Body of pancreas (tissue), 4 donors: ENCODE measurements around the gene MYRIP. TPM values are rescaled to one million over a fixed set of nuclear protein-coding genes. Genes with fewer than 3 reads are reported as not detected.

Source experiments
- ATAC-seq: fragments of 150-250 bp; one replicate; pipeline ENCODE4 v1.9.1; 2016
- DNase-seq, 4 donors: peaks; one replicate each; pipeline ENCODE4 v3.0.0-alpha.2; 2019
- H3K27ac ChIP-seq, 4 donors: fragments of 200-600 bp; sonication (generic); 1 replicate in 3 of 4; 2 replicates in 1 of 4; pipeline versions ENCODE4 v1.5.1 to v1.6.1; 2016 to 2019; ENCODE audit warnings: mild to moderate bottlenecking in 1 of 4, mixed read lengths in 1 of 4, moderate library complexity in 1 of 4
- H3K27me3 ChIP-seq, 2 donors: fragments of 200-600 bp; sonication (generic); one replicate each; pipeline ENCODE4 v1.6.0; 2016; ENCODE audit warnings: mild to moderate bottlenecking in 1 of 2
- H3K36me3 ChIP-seq, 2 donors: fragments of 200-600 bp; sonication (generic); replicated peaks in 1 of 2; 2 replicates each; pipeline ENCODE4 v1.5.1; 2016; ENCODE audit warnings: low read depth in 2 of 2; ENCODE audit not compliant: insufficient read depth in 1 of 2
- H3K4me1 ChIP-seq: fragments of 200-600 bp; sonication (generic); one replicate; pipeline ENCODE4 v1.6.0; 2016
- H3K4me3 ChIP-seq, 2 donors: fragments of 200-600 bp; sonication (generic); 1 replicate in 1 of 2; 2 replicates in 1 of 2; pipeline ENCODE4 v1.5.1; 2016 to 2019
- H3K9me3 ChIP-seq, 3 donors: fragments of 200-600 bp; sonication (generic); 1 replicate in 2 of 3; 2 replicates in 1 of 3; pipeline ENCODE4 v1.5.1; 2016
- POLR2A ChIP-seq, 3 donors: fragments of 450-650 bp; IDR thresholded peaks; one replicate each; pipeline ENCODE4 v1.6.1; 2016; ENCODE audit warnings: antibody characterized with exemption in 3 of 3, mild to moderate bottlenecking in 2 of 3
- WGBS, 2 donors: methylation state at CpG; one replicate each; pipeline ENCODE4 v1.1.5; 2017; 5-methylcytosine and 5-hydroxymethylcytosine counted together
- intact Hi-C: fragments of 100-400 bp; cut with DNase I; formaldehyde crosslinking; loops from one replicate; pipeline ENCODE4 v1.15.1; 2023
- total RNA-seq, 2 donors: library from RNA; depleted of rRNA; stranded (reverse); fragments of >200 nt; gene quantifications; one replicate each; pipeline ENCODE4 v1.1.0, GENCODE V29; 2016
- TF ChIP-seq, protein P1 (sequence below), 7 experiments: fragments of 450-650 bp in 4 of 7; fragments of 200-600 bp in 3 of 7; sonication (generic) in 3 of 7; IDR thresholded peaks; one replicate each; pipeline ENCODE4 v1.5.1; 2016 to 2019; ENCODE audit warnings: antibody characterized with exemption in 7 of 7

Gene MYRIP
- total RNA-seq, 2 donors from 2014 or later = 5.2 to 12.5 TPM

DNA sequence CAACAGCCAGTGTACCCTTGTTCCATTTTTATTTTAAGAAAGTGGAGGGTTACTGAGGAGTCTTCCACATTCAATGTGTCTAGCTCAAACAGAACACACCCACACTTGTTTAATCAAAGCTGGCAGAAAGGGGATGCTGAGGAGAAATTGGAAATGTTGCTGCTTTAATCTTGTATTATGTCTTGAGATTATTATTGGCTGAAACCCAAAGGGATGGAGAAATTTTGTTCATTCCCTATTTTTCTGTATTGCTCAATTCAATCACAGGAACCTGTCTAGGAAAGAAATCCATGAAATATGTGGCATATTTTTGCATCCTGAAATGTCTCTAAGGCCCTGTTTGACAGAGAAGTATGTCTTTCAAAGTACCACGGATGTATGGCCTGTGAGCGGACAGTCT lies 238.0 kb downstream of the MYRIP start:
- Histone ChIP-seq H3K27me3 (no peaks in the 10 kb centered on the region), H3K36me3 (no peaks in the 10 kb centered on the region), H3K27ac (no peak overlapping the region), H3K4me3 (no peak overlapping the region), H3K9me3 (peaks cover 0 to 7% (median 0%) of the 10 kb centered on the region in 3 donors), H3K4me1 (no peaks in the 10 kb centered on the region)
- ATAC-seq (no peak), DNase-seq (no peak)
- TF ChIP-seq POLR2A (IDR thresholded peaks at IDR 0.05) = no peak
- TF ChIP-seq, protein P1, sequence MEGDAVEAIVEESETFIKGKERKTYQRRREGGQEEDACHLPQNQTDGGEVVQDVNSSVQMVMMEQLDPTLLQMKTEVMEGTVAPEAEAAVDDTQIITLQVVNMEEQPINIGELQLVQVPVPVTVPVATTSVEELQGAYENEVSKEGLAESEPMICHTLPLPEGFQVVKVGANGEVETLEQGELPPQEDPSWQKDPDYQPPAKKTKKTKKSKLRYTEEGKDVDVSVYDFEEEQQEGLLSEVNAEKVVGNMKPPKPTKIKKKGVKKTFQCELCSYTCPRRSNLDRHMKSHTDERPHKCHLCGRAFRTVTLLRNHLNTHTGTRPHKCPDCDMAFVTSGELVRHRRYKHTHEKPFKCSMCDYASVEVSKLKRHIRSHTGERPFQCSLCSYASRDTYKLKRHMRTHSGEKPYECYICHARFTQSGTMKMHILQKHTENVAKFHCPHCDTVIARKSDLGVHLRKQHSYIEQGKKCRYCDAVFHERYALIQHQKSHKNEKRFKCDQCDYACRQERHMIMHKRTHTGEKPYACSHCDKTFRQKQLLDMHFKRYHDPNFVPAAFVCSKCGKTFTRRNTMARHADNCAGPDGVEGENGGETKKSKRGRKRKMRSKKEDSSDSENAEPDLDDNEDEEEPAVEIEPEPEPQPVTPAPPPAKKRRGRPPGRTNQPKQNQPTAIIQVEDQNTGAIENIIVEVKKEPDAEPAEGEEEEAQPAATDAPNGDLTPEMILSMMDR (IDR thresholded peaks at IDR 0.05) = no peak
- intact Hi-C loops = no loop called here
- WGBS, 2 donors = 94 to 98% methylated on average over 2 of the region's 2 CpGs

DNA sequence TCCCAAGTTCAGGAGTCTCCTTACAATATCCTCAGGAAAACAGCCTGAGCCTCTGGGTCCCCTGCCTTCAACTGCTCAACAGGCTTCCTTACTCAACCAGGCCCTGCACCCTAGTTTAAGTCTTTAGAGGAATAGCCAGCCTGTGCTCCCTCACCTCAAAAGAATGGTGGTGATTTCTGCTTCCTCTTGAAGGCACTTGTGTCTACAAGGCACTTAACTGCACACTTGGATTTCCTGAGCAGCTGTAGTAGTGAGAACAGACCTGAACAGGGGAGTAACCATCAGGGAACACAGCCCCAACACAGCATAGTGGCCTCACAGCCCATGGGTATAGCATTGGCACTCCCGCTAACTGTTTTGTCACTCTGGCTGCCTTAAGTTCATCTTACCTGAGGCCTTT lies 244.3 kb downstream of the MYRIP start:
- Histone ChIP-seq H3K27me3 (no peaks in the 10 kb centered on the region), H3K4me1 (no peaks in the 10 kb centered on the region), H3K27ac (no peak overlapping the region), H3K9me3 (peaks cover 0 to 7% (median 0%) of the 10 kb centered on the region in 3 donors), H3K36me3 (no peaks in the 10 kb centered on the region), H3K4me3 (no peak overlapping the region)
- intact Hi-C loops = no loop called here
- ATAC-seq = no peak
- no peak for TF ChIP-seq POLR2A (IDR thresholded peaks at IDR 0.05)
- TF ChIP-seq, protein P1 (IDR thresholded peaks at IDR 0.05) = no peak
- WGBS, 2 donors = 100% methylated on average over 1 of the region's 1 CpG
- no peak for DNase-seq

DNA sequence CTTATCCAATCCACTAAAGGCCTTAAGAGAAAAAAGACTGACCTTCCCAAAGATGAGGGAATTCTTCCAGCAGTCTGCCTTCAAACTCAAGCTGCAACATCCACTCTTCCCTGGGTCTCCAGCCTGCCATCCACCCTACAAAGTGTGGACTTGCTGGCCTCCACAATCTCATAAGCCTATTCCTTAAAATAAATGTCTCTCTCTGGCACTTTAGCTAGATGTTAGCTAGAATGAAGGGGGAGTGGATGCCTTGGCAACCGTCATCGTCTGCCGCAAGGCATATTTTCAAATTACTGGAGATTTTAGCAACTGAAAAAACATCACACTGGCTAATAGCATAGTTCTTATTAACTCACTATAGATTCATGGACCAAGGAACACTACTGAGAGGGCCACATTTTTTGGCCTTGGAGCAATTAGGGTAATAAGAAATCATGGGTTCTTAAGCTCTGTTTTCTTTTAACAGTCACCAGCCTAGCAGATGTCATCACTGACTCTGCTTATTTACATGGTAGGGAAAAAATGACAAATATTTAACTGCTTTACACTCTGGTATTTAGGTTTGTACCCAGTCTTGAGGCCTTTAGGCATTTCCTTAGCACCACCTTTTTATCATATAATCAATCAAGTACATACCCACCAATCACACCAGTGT lies 245.3 kb downstream of the MYRIP start:
- intact Hi-C loops = no loop called here
- ATAC-seq (no peak), DNase-seq (no peak)
- no peaks in the 10 kb centered on the region for H3K4me1 ChIP-seq
- no peak overlapping the region for H3K4me3 ChIP-seq
- no peaks in the 10 kb centered on the region for H3K27me3 ChIP-seq
- H3K9me3 ChIP-seq = peaks cover 0 to 7% (median 0%) of the 10 kb centered on the region in 3 donors
- no peak overlapping the region for H3K27ac ChIP-seq
- no peak for TF ChIP-seq POLR2A (IDR thresholded peaks at IDR 0.05)
- TF ChIP-seq, protein P1 (IDR thresholded peaks at IDR 0.05) = no peak
- no peaks in the 10 kb centered on the region for H3K36me3 ChIP-seq
- 81 to 88% methylated on average over 3 of the region's 3 CpGs for WGBS, 2 donors

DNA sequence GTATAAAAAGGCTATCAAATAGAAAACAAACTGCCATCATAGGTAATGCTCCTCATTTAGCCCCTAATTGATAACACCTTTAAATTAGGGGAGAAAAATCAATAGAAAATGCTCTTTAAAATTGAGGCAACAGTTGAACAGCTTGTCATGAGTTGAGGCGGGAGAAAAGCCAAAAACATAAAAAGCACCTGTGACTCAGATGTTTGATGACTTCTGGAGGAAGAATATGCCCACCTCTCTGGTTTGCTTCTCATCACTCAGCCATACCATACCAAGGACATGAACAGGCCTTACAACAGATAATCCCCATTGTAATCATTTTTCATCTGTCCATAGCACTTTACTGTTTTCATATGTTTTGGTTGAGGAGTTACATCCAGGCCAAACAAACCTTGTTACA lies 246.0 kb downstream of the MYRIP start:
- DNase-seq (no peak), ATAC-seq (no peak)
- intact Hi-C loops = no loop called here
- H3K27ac ChIP-seq = no peak overlapping the region
- peaks cover 0 to 1% (median 0%) of the 10 kb centered on the region in 3 donors for H3K9me3 ChIP-seq
- H3K4me3 ChIP-seq = no peak overlapping the region
- WGBS, 2 donors = 88 to 95% methylated on average over 1 of the region's 1 CpG
- H3K27me3 ChIP-seq = no peaks in the 10 kb centered on the region
- TF ChIP-seq POLR2A (IDR thresholded peaks at IDR 0.05) = no peak
- TF ChIP-seq, protein P1 (IDR thresholded peaks at IDR 0.05) = no peak
- no peaks in the 10 kb centered on the region for H3K36me3 ChIP-seq
- no peaks in the 10 kb centered on the region for H3K4me1 ChIP-seq

DNA sequence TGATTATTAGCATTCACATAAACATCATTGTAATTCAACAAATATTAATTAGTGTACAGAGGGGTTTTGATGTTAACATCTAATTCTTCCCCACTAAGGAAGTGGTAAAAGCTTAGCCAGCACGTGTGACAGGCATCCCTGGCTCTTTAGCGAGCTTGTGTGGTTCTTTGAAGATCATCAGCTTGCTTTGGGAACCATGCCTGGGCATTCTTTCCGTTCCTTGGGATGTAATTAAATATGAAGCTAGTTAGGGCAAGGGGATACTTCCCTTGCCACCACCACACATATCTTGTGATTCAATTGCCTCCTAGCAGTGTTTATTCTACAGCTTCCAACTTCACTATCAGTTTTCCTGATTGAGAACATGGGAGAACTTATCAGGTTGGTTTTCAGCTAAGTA lies 246.5 kb downstream of the MYRIP start:
- H3K36me3 ChIP-seq = no peaks in the 10 kb centered on the region
- no peak for ATAC-seq
- H3K4me3 ChIP-seq = no peak overlapping the region
- DNase-seq = no peak
- H3K4me1 ChIP-seq = no peaks in the 10 kb centered on the region
- 75 to 81% methylated on average over 3 of the region's 3 CpGs for WGBS, 2 donors
- intact Hi-C loops = no loop called here
- H3K27ac ChIP-seq = no peak overlapping the region
- no peaks in the 10 kb centered on the region for H3K9me3 ChIP-seq
- no peak for TF ChIP-seq POLR2A (IDR thresholded peaks at IDR 0.05)
- TF ChIP-seq, protein P1 (IDR thresholded peaks at IDR 0.05) = no peak
- H3K27me3 ChIP-seq = no peaks in the 10 kb centered on the region
